Muscle of leg (tissue), 11 donors: ENCODE data around the gene DDX49. TPM values are rescaled to one million over a fixed set of nuclear protein-coding genes. Genes with fewer than 3 reads are reported as not detected.

Experiments used
- DNase-seq: peaks from one replicate; pipeline ENCODE4 v3.0.0; 2013
- H3K27ac ChIP-seq: one replicate; pipeline ENCODE4 v1.5.1; 2013; ENCODE audit warnings: mild to moderate bottlenecking, low read length, control low read depth
- H3K27me3 ChIP-seq: one replicate; pipeline ENCODE4 v1.6.1; 2013; ENCODE audit warnings: low read length; ENCODE audit not compliant: control insufficient read depth, insufficient read depth
- H3K36me3 ChIP-seq: one replicate; pipeline ENCODE4 v1.6.1; 2013; ENCODE audit warnings: low read length; ENCODE audit not compliant: control insufficient read depth, insufficient read depth
- H3K4me1 ChIP-seq: one replicate; pipeline ENCODE4 v1.6.1; 2013; ENCODE audit warnings: low read length; ENCODE audit not compliant: control insufficient read depth, insufficient read depth
- H3K4me3 ChIP-seq: one replicate; pipeline ENCODE4 v1.5.1; 2013; ENCODE audit warnings: low read length, control low read depth
- H3K9me3 ChIP-seq: replicated peaks from 2 replicates; pipeline ENCODE4 v1.6.1; 2013; ENCODE audit warnings: low read depth, low read length; ENCODE audit not compliant: control insufficient read depth
- WGBS: methylation state at CpG from one replicate; pipeline ENCODE4 v1.1.5; 2013; ENCODE audit warnings: missing lambda C conversion rate; ENCODE audit not compliant: insufficient coverage; 5-methylcytosine and 5-hydroxymethylcytosine counted together
- polyA plus RNA-seq, 8 donors: library from polyadenylated mRNA; unstranded; fragments of 120-200 nt; gene quantifications; one replicate each; pipeline versions ENCODE4 v1.2.1 to v1.2.3, GENCODE V29; 2013; ENCODE audit warnings: inconsistent platforms in 1 of 8, low replicate concordance in 1 of 8; ENCODE audit not compliant: insufficient read length in 8 of 8, insufficient read depth in 1 of 8
- total RNA-seq: library from RNA; stranded (reverse); fragments of 120-200 nt; gene quantifications from one replicate; pipeline ENCODE4 v1.2.4, GENCODE V29; 2013

Gene DDX49
- total and polyA plus RNA-seq, 9 donors, result 37.6 to 51.5 (median 41.7) TPM

DNA sequence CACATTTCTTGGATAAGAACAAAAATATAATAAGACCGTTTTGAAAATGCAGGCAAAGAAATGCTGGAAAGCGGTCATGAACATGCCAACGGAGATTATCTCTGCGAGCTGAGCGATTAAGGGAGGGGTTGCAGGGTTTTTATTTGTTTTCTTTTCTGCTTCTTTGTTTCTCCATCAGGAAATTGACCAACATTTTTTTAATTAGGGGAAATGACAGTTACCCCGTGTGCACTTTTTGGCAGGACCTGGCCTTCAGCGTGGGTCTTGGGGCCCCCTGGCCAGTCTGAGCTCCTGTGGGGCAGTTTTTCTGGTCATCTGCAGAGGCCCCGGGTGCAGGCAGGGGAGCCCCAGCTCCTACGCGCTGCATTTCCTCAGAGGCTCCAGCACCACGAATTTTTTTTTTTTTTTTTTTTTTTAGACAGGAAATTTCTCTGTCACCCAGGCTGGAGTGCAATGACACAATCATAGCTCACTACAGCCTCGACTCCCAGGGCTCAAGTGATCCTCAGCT is 52.8 kb downstream of the DDX49 start:
- Histone ChIP-seq H3K27ac (peak overlapping the region; percentile 59), H3K36me3 (no peaks in the 10 kb centered on the region), H3K4me1 (peaks cover 11% of the 10 kb centered on the region), H3K27me3 (no peaks in the 10 kb centered on the region), H3K4me3 (no peak overlapping the region), H3K9me3 (no peaks in the 10 kb centered on the region)
- DNase-seq, result no peak
- WGBS, result 16% methylated on average over 3 of the region's 12 CpGs

DNA sequence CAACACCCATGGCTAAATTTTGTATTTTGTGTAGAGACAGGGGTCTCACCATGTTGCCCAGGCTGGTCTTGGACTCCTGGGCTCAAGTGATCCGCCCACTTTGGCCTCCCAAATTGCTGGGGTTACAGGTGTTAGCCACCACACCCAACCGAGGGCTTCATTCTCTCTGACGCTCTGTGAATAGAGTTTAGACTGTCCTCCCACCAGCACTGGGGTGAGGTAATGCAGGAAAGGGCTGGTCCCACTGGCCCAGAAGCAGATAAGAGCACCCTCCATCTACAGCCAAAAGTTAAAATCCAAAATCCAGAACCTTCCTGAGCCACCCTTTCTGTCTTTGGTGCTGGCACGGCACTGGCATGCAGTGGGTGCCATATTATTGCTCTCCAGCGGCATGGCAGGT is 53.3 kb downstream of the DDX49 start:
- WGBS, result 100% methylated on average over 3 of the region's 5 CpGs
- no peaks in the 10 kb centered on the region for H3K27me3 ChIP-seq
- H3K4me1 ChIP-seq, result peaks cover 7% of the 10 kb centered on the region
- H3K4me3 ChIP-seq, result no peak overlapping the region
- no peaks in the 10 kb centered on the region for H3K9me3 ChIP-seq
- peak overlapping the region; percentile 59 for H3K27ac ChIP-seq
- no peak for DNase-seq
- no peaks in the 10 kb centered on the region for H3K36me3 ChIP-seq

DNA sequence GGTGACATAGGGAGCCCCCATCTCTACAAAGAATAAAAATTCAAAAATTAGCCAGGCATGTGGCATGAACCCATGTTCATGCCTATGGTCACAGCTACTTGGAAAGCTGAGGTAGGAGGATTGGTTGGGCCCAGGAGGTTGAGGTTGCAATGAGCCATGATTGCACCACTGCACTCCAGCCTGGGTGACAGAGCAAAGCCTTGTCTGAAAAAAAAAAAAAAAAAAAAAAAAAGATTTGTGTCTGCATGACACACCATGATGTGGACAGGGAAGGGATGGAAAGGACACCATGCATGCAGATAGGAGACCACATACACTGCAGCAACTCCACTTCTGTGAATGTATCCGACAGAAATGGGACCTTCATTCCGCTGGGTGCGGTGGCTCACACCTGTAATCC is 55.5 kb downstream of the DDX49 start:
- 93% methylated on average over 3 of the region's 3 CpGs for WGBS
- H3K9me3 ChIP-seq, result no peaks in the 10 kb centered on the region
- no peak for DNase-seq
- no peak overlapping the region for H3K27ac ChIP-seq
- no peaks in the 10 kb centered on the region for H3K36me3 ChIP-seq
- H3K4me1 ChIP-seq, result peaks cover 6% of the 10 kb centered on the region
- H3K27me3 ChIP-seq, result no peaks in the 10 kb centered on the region
- no peak overlapping the region for H3K4me3 ChIP-seq

DNA sequence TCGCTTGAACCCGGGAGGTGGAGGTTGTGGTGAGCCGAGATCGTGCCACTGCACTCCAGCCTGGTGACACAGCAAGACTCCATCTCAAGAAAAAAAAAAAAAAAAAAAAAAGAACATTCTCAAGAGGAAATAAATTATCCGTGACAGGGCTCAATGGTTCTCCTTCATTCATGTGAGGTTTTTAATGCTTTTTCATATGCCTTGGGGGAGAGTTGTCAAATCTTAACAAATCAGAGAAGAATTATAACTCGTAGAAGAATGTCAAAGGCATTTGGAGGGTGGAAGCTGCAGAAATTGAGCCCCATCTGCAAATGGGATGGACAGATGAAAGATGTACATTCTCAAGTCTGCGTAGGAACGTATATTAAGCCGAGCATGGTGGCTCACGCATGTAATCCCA is 56.4 kb downstream of the DDX49 start:
- WGBS, result 82% methylated on average over 5 of the region's 10 CpGs
- no peaks in the 10 kb centered on the region for H3K36me3 ChIP-seq
- no peak for DNase-seq
- no peaks in the 10 kb centered on the region for H3K9me3 ChIP-seq
- no peak overlapping the region for H3K27ac ChIP-seq
- no peak overlapping the region for H3K4me3 ChIP-seq
- H3K27me3 ChIP-seq, result no peaks in the 10 kb centered on the region
- H3K4me1 ChIP-seq, result peaks cover 6% of the 10 kb centered on the region

Other genes with a start within 250 kb of the DDX49 start
- gene CRTC1, start 236.0 kb upstream of the DDX49 start, total RNA-seq, result 4.3 TPM
- 10 to 100 TPM; 11.5 to 18.7 (median 15.0) TPM for gene CRTC1, start 236.0 kb upstream of the DDX49 start, polyA plus RNA-seq
- 13.8 TPM for gene COMP, start 128.4 kb upstream of the DDX49 start, total RNA-seq
- gene COMP, start 128.4 kb upstream of the DDX49 start, polyA plus RNA-seq, result 10 to 100 TPM in 3 of 8 donors, 1 to 10 TPM in 4, under 1 TPM in 1; 0.88 to 96.3 (median 8.3) TPM
- gene UPF1, start 87.8 kb upstream of the DDX49 start, total RNA-seq, result 31.5 TPM
- gene UPF1, start 87.8 kb upstream of the DDX49 start, polyA plus RNA-seq, result 10 to 100 TPM; 29.8 to 44.3 (median 41.6) TPM
- 15.3 TPM for gene CERS1, start 23.6 kb upstream of the DDX49 start, total RNA-seq
- 10 to 100 TPM; 23.7 to 41.2 (median 35.0) TPM for gene CERS1, start 23.6 kb upstream of the DDX49 start, polyA plus RNA-seq
- gene COPE, start 328 bp upstream of the DDX49 start, total RNA-seq, result 115 TPM
- 100 to 1,000 TPM in 1 of 8 donors, 10 to 100 TPM in 7; 76.8 to 102 (median 94.1) TPM for gene COPE, start 328 bp upstream of the DDX49 start, polyA plus RNA-seq
- gene HOMER3, start 21.5 kb downstream of the DDX49 start, total RNA-seq, result 66.5 TPM
- gene HOMER3, start 21.5 kb downstream of the DDX49 start, polyA plus RNA-seq, result 10 to 100 TPM; 63.6 to 80.8 (median 75.6) TPM
- gene SUGP2, start 113.8 kb downstream of the DDX49 start, total RNA-seq, result 47.3 TPM
- gene SUGP2, start 113.8 kb downstream of the DDX49 start, polyA plus RNA-seq, result 10 to 100 TPM; 47.5 to 82.0 (median 60.4) TPM
- gene ARMC6, start 113.9 kb downstream of the DDX49 start, total RNA-seq, result 20.9 TPM
- gene ARMC6, start 113.9 kb downstream of the DDX49 start, polyA plus RNA-seq, result 10 to 100 TPM; 25.2 to 31.9 (median 30.0) TPM
- 5.9 TPM for gene SLC25A42, start 144.3 kb downstream of the DDX49 start, total RNA-seq
- 10 to 100 TPM in 4 of 8 donors, 1 to 10 TPM in 4; 8.7 to 12.2 (median 9.9) TPM for gene SLC25A42, start 144.3 kb downstream of the DDX49 start, polyA plus RNA-seq
- 18.5 TPM for gene TMEM161A, start 218.8 kb downstream of the DDX49 start, total RNA-seq
- gene TMEM161A, start 218.8 kb downstream of the DDX49 start, polyA plus RNA-seq, result 10 to 100 TPM; 18.5 to 36.4 (median 24.5) TPM